ENCODE data around the gene LDLRAD4. TPM values are rescaled to one million over a fixed set of nuclear protein-coding genes. Genes with fewer than 3 reads are reported as not detected.

LDLRAD4 gene
- total and polyA plus RNA-seq, 9 of the 15 experiments (the other 6 are each of a cell fraction or from before 2014, with no cell fraction given): 0.01 TPM; not detected in 8

DNA sequence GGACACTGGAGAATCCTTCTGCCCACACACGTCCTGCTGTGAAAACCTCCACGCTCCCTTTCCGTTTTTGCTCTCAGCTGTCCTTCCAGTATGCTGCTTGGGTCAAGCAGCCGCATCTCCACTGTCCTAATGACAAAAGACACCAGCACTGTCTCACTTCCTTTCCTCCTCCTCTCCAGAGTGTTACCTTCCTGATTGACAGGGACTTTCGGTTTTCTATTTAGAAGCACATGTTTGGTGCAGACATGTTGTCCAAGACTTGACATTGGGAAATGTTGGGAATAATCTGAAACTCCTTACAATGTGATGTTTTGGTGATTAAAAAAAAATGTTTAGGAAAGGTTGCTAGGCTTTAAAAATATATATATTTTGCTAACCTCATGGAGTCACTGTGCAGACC is 281.2 kb downstream of the LDLRAD4 start:
- no peaks in the 10 kb centered on the region; a peak in 1 of 5 replicates for H3K4me1 ChIP-seq (replicated peaks in 1 of 2; ENCODE audit: control insufficient read depth in 2 of 2, insufficient read depth in 2 of 2, low read length in 2 of 2)
- no peak overlapping the region for H3K27ac ChIP-seq (ENCODE audit: extremely low read depth, low read depth, low read length)
- in situ Hi-C loops (cut with MboI) (no loop called here), intact Hi-C loops (cut with micrococcal nuclease) (no loop called here)
- DNase-seq (ENCODE audit: extremely low read depth in 1 of 4, low spot score in 3 of 4) (no peak), ATAC-seq (no peak), FAIRE-seq (no peak)
- H3K4me3 ChIP-seq: no peak overlapping the region
- H4K20me1 ChIP-seq (replicated peaks; ENCODE audit: control insufficient read depth, insufficient read depth, low read length): no peaks in the 10 kb centered on the region; the same call in 1 of the 2 replicates
- H3K36me3 ChIP-seq (ENCODE audit: control insufficient read depth, insufficient read depth, low read length): no peaks in the 10 kb centered on the region
- POLR2A ChIA-PET: interaction anchor here (1.0 kb wide), 1 partner anchor 8 kb away, joined by 5 read pairs; no protein-coding TSS in a partner anchor
- H3K9ac ChIP-seq (ENCODE audit: insufficient read depth in 1 of 2, low read depth in 2 of 2, low read length in 2 of 2): no peak overlapping the region
- H3K9me1 ChIP-seq (ENCODE audit: control insufficient read depth, insufficient read depth, low read length): no peaks in the 10 kb centered on the region
- H3K4me2 ChIP-seq (ENCODE audit: insufficient read depth, low read length): no peak overlapping the region
- 4% methylated on average over 5 of the region's 5 CpGs for WGBS (ENCODE audit: insufficient coverage, low coverage, missing lambda C conversion rate)
- H2AFZ ChIP-seq (ENCODE audit: low read depth, low read length): no peak overlapping the region
- CTCF ChIA-PET (ENCODE audit: low intra/inter-chr PET ratio): no interaction called here
- no peak for TF ChIP-seq SREBF2 (CRISPR knock-in tag; IDR thresholded peaks at IDR 0.05)
- TF ChIP-seq, protein P1, sequence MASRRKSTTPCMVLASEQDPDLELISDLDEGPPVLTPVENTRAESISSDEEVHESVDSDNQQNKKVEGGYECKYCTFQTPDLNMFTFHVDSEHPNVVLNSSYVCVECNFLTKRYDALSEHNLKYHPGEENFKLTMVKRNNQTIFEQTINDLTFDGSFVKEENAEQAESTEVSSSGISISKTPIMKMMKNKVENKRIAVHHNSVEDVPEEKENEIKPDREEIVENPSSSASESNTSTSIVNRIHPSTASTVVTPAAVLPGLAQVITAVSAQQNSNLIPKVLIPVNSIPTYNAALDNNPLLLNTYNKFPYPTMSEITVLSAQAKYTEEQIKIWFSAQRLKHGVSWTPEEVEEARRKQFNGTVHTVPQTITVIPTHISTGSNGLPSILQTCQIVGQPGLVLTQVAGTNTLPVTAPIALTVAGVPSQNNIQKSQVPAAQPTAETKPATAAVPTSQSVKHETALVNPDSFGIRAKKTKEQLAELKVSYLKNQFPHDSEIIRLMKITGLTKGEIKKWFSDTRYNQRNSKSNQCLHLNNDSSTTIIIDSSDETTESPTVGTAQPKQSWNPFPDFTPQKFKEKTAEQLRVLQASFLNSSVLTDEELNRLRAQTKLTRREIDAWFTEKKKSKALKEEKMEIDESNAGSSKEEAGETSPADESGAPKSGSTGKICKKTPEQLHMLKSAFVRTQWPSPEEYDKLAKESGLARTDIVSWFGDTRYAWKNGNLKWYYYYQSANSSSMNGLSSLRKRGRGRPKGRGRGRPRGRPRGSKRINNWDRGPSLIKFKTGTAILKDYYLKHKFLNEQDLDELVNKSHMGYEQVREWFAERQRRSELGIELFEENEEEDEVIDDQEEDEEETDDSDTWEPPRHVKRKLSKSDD (conservative IDR thresholded peaks at IDR 0.05; ENCODE audit: low read length): no peak
- TF ChIP-seq, protein P2, sequence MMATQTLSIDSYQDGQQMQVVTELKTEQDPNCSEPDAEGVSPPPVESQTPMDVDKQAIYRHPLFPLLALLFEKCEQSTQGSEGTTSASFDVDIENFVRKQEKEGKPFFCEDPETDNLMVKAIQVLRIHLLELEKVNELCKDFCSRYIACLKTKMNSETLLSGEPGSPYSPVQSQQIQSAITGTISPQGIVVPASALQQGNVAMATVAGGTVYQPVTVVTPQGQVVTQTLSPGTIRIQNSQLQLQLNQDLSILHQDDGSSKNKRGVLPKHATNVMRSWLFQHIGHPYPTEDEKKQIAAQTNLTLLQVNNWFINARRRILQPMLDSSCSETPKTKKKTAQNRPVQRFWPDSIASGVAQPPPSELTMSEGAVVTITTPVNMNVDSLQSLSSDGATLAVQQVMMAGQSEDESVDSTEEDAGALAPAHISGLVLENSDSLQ (IDR thresholded peaks at IDR 0.05): peak; percentile 60
- no peak for TF ChIP-seq ZNF764 (CRISPR knock-in tag; IDR thresholded peaks at IDR 0.05; ENCODE audit: low read depth)
- TF ChIP-seq ZNF76 (CRISPR knock-in tag; IDR thresholded peaks at IDR 0.05; ENCODE audit: borderline replicate concordance): no peak
- BruUV-seq (replicated peaks): no TSS peak
- no peaks in the 10 kb centered on the region for H3K9me3 ChIP-seq (replicated peaks; ENCODE audit: control insufficient read depth, insufficient read depth, low read depth, low read length)
- no peaks in the 10 kb centered on the region for H3K79me2 ChIP-seq (ENCODE audit: control insufficient read depth, insufficient read depth, low read length)
- H3K27me3 ChIP-seq (ENCODE audit: control insufficient read depth in 2 of 2, insufficient read depth in 2 of 2, low read length in 2 of 2): peaks cover 26 to 57% of the 10 kb centered on the region in 2 experiments

All from K562 (cell line).